GM18520 (cell line): ENCODE data around the gene METTL26.
A peak's percentile ranks its signal among the peaks of the same experiment; 100 is the strongest.
"Not testable (repeated sequence)": the region's sequence is repeated elsewhere in the genome, so short reads cannot be mapped to it uniquely, and the experiment has no call there.

Experiments used
- ATAC-seq: cut with Tn5 transposase; IDR thresholded peaks from one replicate; pipeline ENCODE4 v1.9.1; 2021; ENCODE audit not compliant: unreplicated experiment

METTL26 gene

GRCh38 chr16:598823-599739 is 37.0 kb downstream of the METTL26 start:
- no peak for ATAC-seq

DNA sequence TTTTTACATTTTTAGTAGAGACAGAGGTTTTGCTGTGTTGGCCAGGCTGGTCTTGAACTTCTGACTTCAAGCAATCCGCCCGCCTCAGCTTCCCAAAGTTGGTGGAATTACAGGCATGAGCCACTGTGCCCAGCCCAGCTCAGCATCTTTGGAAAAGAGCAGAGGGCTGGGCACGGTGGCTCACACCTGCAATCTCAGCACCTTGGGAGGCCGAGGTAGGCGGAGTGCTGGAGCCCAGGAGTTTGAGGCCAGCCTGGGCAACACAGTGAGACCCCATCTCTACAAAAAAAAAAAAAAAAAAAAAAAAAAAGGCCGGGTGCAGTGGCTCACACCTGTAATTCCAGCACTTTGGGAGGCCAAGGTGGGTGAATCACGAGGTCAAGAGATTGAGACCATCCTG is 38.5 kb downstream of the METTL26 start:
- ATAC-seq = not testable (repeated sequence)

DNA sequence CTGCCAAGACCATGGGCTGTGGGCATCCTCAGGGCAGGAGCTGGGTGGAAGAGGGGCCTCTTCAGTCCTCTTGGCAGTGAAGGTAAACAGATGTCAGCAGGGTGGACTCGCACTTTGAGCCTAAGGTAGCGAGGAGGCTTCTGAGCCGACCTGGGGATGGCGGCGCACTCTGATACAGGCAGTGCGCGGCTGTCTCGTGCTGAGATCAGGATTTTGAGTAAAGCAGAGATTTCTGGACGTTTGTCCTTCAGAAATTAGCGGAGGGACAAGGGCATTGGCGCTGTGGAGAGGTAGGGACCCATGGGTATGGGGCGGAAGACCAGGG is 39.4 kb downstream of the METTL26 start:
- ATAC-seq = no peak

DNA sequence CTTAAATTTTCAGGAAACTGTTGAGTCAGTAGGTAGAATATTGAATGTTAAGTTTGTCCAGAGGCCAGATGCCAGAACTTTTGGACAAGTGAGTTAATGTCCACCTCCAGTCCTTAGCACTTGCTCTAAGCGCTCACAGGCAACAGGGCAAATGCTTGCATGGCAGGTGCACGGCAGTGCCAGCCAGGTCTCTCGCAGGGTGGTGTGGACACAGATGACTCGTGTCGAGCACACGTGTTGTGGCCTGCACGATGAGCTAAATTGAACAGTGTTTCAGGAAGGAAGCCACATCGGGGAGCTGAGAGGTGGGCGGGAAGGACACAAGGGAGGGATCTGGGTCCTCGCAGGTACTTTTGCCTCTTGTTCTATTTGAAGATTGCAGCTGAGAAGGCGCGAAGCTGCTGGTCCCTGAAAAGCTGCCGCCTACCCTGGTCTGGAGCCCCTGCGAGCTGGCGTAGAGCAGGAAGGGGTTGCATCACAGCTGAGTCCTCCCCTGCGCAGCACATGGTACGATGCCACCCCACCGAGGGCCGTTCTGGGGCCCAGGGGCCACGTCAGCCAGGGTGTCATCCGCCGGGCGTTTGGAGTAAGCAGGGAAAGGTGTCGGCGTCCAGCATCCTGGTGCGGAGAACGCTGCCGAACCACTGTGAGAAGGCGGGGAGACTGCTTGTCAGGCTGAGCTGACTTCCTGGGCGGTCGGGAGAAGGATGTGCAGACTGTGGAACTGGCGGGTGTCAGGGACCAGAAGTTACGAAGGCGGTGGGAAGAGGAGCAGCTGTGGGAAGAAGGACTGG is 40.0 kb downstream of the METTL26 start:
- no peak for ATAC-seq

- no peak for ATAC-seq
These were observed 41.0 kb downstream of the METTL26 start for GRCh38 chr16:595094-595528.

DNA sequence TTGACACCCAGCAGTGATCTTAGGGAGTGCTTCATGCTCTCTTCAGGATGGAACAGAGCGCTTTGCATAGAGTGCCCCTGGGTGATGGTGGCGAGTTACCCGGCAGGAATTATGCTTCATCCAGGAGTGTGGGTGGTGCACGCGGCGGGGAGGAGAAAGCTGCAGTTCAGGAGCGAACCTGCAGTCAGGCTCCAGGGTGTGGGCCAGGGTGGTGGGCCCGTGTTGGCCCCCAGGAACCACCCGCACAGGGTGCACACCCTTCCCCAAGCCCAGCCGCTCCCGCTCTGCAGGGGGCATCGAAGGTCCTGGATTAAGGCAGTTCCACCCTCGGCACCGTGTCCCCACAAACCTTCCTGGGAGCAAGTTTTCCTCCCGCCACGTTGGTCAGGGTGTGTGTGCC is 42.3 kb downstream of the METTL26 start:
- no peak for ATAC-seq

GRCh38 chr16:593406-593805 is 42.7 kb downstream of the METTL26 start:
- no peak for ATAC-seq

GRCh38 chr16:592518-593306 is 43.4 kb downstream of the METTL26 start:
- no peak for ATAC-seq

- ATAC-seq = no peak
These were observed 44.1 kb downstream of the METTL26 start for GRCh38 chr16:591892-592517.

DNA sequence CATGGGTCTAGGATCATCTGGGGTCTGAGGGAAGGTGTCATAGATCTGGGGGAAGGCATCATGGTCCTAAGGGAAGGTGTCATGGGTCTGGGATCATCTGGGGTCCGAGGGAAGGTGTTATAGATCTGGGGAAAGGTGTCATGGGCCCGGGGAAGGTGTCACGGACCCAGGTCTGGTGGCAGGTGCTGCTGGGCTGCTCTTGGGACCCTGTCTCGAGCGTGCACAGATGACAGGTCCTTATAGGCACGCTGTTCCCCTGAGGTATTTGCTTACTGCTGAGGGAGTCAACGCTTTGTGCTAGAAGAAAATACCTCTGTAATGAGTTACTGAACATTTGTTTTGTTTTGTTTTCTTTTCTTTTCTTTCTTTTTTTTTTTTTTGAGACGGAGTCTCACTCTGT is 44.9 kb downstream of the METTL26 start:
- ATAC-seq = no peak

DNA sequence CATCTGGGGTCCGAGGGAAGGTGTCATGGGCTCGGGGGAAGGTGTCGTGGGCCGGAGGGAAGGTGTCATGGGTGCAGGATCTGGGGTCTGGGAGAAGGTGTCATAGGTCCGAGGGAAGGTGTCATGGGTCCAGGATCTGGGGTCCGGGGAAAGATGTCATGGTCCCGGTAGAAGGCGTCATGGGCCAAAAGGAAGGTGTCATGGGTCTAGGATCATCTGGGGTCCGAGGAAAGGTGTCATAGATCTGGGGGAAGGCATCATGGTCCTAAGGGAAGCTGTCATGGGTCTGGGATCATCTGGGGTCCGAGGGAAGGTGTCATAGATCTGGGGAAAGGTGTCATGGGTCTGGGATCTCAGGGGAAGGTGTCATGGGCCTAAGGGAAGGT is 45.3 kb downstream of the METTL26 start:
- no peak for ATAC-seq

DNA sequence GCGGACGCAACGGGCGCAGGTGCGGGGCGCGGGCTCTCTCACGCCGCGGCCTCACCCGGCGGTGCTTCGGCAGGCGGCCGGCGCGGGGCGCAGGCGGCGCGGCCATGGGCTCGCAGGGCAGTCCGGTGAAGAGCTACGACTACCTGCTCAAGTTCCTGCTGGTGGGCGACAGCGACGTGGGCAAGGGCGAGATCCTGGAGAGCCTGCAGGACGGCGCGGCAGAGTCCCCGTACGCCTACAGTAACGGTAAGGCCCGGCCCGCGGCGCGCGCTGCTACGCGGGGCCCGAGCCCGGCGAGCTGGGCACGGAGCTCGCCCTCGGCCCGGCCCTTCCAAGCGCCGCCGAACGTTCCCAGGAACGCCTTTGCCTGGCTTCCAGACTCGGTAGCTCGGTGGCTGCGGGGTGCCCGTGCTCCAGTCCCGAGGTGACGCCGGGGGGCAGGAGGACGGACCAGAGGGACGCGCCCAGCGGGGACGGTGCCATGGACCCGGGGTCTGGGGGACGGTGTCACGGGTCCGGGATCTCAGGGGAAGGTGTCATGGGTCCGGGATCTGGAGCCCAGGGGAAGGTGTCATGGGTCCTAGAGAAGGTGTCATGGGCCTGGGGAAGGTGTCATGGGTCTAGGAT is 45.8 kb downstream of the METTL26 start:
- no peak for ATAC-seq

DNA sequence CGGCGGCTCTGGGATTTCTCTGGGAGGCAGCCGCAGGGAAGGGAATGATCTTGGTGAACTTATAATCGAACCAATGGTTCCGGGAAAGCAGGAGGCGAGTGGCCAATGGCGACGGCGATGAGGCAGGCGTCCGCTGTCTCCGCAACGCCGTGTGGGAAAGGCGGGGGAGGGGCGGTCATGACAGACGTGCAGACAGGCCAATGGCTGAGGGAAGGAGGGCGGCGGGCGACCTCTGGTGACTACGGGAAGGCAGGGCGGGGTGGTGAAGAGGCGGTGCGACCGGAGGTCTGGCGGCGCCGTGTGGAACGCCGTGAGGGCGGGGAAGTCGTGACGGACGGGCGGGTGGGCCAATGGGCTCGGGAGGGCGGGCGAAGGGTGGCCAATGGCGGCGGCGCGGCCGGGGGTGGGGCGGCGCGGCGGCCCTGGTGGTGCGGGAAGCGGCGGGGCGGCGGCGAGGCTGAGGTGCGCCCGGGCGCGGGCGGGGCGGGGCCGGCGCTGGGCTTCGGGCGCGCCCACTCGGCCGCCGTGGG is 46.4 kb downstream of the METTL26 start, which contains the start of gene RAB40C:
Gene RAB40C (plus strand): TSS at position 409 of the 530 bp plus-strand sequence. CDS start 226 bp downstream, outside the sequence.
- ATAC-seq = peak; percentile 54

DNA sequence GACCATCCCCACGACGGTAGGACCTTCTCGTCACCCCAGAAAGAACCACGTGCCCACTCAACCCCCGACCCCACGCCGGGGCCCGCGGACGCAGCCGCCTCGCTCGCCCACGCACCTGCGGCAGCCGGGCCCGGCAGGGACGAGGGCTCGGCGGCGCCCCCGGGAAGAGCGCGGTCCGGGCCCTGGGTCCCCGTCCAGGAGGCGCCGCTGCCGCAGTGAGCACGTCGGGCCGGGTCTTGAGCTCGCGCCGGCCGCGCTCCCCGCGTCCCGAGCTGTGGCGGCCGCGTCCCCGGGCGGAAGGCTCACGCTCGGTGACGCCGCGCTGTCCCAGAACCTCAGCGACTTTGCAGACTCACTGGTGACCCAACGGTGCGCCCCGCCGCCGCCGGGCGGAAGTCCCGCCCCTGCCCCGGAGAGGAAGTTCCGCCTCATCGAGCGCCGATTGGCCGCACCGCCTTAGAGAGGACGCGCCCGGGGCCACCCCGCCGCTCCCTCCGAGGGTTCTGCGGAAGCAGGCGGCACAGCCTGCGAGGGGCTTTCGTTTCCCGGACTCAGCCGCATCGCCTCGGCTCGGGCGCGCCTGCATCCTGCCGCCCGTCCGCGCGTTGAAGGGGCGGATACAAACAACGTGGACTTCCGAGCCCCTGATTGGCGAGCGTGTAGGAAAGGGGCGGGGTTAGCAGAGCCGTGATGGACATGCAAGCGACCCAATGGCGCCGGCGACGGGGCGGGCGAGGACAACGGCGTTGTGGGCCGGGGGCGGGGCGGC is 47.0 kb downstream of the METTL26 start:
- ATAC-seq = peak; percentile 62

DNA sequence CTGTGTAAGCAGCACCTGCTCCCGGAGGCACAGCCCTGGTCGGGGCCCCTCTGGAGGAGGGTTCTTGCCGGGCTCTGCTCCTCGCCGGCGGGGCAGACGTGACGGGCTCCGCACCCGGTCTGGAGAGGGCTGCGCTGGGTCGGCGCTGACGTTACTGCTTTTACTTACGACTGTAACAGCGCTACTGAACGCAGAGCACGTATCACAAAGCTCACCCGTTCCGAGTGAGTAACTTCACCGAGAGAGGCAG is 47.5 kb downstream of the METTL26 start:
- ATAC-seq = peak; percentile 6

DNA sequence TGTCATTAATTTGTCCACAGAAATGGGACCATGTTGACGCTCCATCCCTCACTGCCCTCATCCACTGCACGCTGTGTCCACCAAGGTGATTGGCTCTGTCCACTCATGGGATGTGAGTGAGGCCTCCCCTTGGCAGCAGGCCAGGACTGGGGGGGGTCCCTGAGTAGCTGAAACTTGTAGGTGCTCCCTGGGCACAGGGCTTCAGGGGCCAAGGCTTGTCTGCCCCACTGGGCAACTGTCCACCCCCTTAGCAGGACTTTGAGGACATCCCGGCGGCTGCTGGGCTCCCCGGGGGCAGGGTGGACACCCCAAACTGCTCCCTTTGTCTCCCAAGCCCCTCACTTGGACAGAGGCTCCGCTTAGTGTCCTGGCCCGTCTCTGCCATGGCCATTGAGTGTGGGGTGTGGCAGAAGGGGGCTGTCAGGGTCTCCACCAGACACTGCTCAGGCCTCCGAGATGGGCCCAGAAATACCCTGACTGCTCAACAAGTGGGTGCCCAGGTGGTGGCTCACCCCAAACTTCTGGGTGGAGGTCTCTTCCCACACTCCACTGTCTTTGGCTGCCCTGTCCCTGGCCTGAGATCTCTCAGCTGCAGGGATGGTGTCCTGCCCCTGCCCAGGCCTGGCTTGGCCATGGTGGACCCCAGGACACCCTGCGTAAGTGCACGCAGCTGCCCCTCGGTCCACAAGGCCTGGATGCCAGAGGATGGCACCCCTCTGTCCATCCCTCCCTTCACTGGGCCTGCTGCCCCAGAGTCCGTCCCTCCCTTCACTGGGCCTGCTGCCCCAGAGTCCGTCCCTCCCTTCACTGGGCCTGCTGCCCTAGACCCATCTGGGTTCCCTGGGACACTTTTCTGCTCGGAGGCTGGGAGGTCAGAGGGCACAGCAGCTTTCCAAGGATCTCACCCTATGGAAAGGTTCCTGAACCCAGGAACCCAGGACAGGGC is 49.2 kb downstream of the METTL26 start:
- ATAC-seq = no peak

GRCh38 chr16:586047-586644 is 50.0 kb downstream of the METTL26 start:
- ATAC-seq = no peak

- no peak for ATAC-seq
These were observed 50.8 kb downstream of the METTL26 start for GRCh38 chr16:585351-585750.
